Ishikawa (cell line): ENCODE results near the gene GAB1.
A peak's percentile ranks its signal among the peaks of the same experiment; 100 is the strongest.

Experiments
- CEBPB ChIP-seq: IDR thresholded peaks from 2 replicates; pipeline ENCODE4 v1.6.1; 2012
- CREB1 ChIP-seq: IDR thresholded peaks from 2 replicates; pipeline ENCODE4 v1.6.1; 2012; ENCODE audit warnings: low read depth
- EGR1 ChIP-seq: IDR thresholded peaks from 2 replicates; pipeline ENCODE4 v1.6.1; 2012
- EP300 ChIP-seq: IDR thresholded peaks from 2 replicates; pipeline ENCODE4 v1.6.1; 2012; ENCODE audit warnings: borderline replicate concordance
- FOXM1 ChIP-seq: IDR thresholded peaks from 2 replicates; pipeline ENCODE4 v1.6.1; 2012; ENCODE audit warnings: low read depth, borderline replicate concordance
- MAX ChIP-seq: IDR thresholded peaks from 2 replicates; pipeline ENCODE4 v1.6.1; 2012
- NFIC ChIP-seq: IDR thresholded peaks from 2 replicates; pipeline ENCODE4 v1.6.1; 2012
- RAD21 ChIP-seq: IDR thresholded peaks from 2 replicates; pipeline ENCODE4 v1.6.1; 2012; ENCODE audit warnings: low read depth
- REST ChIP-seq: IDR thresholded peaks from 2 replicates; pipeline ENCODE4 v1.6.1; 2012; ENCODE audit warnings: low read depth, mild to moderate bottlenecking
- TAF1 ChIP-seq: IDR thresholded peaks from 2 replicates; pipeline ENCODE4 v1.6.1; 2012; ENCODE audit warnings: low read depth, mild to moderate bottlenecking
- TCF12 ChIP-seq: IDR thresholded peaks from 2 replicates; pipeline ENCODE4 v1.6.1; 2012; ENCODE audit warnings: low read depth
- TEAD4 ChIP-seq: IDR thresholded peaks from 2 replicates; pipeline ENCODE4 v1.6.1; 2012
- YY1 ChIP-seq: IDR thresholded peaks from 2 replicates; pipeline ENCODE4 v1.6.1; 2012; ENCODE audit warnings: low read depth
- ZBTB7A ChIP-seq: IDR thresholded peaks from 2 replicates; pipeline ENCODE4 v1.6.1; 2012; ENCODE audit warnings: low read depth
- TF ChIP-seq, protein P1 (sequence below): IDR thresholded peaks from 2 replicates; pipeline ENCODE4 v1.6.1; 2012

Gene GAB1

DNA sequence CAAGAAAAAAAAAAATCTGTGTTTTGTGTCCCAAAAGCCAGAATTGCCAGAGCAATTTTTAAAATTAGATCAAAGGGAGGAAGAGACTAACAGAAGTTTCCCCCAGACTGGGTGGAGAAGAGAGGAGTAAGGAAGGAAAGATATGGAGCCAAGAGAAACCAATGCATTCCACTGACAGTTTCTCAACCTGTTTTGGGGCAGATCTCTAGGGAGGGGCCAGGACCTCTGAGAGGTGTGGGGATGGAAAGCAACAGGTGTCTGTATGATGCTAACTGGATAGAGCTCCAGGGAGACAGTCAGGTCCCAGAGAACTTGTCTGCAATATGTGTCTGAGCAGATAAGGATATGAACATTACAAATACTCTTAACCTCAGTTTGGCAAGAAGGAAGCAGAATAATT is 22.7 kb upstream of the GAB1 start:
- no peak for TF ChIP-seq EP300

GRCh38 chr4:143320113-143320512 is 16.6 kb upstream of the GAB1 start:
- TF ChIP-seq TAF1 (no peak), TCF12 (no peak), TEAD4 (no peak), FOXM1 (no peak), EGR1 (no peak), ZBTB7A (no peak), CEBPB (no peak), EP300 (no peak), MAX (no peak), YY1 (no peak)
- TF ChIP-seq, protein P1, sequence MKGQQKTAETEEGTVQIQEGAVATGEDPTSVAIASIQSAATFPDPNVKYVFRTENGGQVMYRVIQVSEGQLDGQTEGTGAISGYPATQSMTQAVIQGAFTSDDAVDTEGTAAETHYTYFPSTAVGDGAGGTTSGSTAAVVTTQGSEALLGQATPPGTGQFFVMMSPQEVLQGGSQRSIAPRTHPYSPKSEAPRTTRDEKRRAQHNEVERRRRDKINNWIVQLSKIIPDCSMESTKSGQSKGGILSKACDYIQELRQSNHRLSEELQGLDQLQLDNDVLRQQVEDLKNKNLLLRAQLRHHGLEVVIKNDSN = no peak

GRCh38 chr4:143326735-143327134 is 9.9 kb upstream of the GAB1 start:
- TF ChIP-seq CEBPB (no peak), NFIC (no peak), TCF12 (no peak), MAX (no peak), YY1 (no peak), REST (no peak), TAF1 (no peak), ZBTB7A (no peak)

- no peak for TF ChIP-seq MAX
- no peak for TF ChIP-seq YY1
- no peak for TF ChIP-seq EP300
- TF ChIP-seq ZBTB7A = no peak
- no peak for TF ChIP-seq CEBPB
- TF ChIP-seq TAF1 = no peak
- TF ChIP-seq CREB1 = no peak
- TF ChIP-seq REST = no peak
- TF ChIP-seq TEAD4 = no peak
- no peak for TF ChIP-seq NFIC
- no peak for TF ChIP-seq FOXM1
- no peak for TF ChIP-seq TCF12
Observed at GRCh38 chr4:143329985-143330384, 6.7 kb upstream of the GAB1 start.

DNA sequence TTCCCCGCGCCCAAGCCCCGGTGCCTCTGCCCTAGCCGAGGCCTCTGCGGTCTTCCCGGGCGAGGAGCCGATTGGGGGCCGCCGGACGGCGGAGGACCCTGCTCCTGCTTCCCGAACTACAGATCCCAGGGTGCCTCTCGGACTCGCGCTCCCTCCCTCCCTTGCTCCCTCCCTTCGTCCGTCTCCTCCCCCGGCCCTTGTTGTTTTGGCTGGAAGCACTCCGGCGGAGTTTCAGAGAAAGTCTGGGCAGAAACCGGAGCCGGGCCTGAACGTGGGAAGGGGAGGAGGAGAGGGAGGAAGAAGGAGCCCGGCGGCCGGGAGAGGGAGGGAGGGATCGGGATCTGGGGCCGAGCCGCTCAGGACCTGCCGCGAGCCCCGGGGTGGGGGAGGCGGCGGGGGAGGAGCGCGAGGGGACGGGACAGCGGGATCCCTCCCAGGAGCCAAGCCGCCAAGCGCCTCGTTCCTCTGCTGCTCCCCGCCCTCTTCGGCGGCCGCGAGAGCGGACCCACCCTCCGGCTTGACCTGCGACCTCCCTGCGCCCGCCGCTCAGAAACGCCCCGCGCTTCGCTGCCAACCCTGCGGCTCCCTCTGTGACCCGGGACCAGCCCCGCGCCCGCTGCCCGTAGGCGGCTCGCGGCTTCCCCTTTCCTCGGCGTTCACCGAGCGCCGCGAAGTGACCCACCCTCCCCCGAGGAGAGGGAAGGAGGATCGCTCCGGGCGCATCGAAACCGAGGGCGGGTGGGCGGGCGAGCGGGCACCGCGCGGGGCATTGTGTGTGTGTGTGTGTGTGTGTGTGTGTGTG is 496 bp upstream of the GAB1 start:
- no peak for TF ChIP-seq RAD21
- TF ChIP-seq TEAD4 = 0 out of 2 replicates have a peak, but pooled peaks have one; percentile 14
- no peak for TF ChIP-seq CEBPB
- 0 out of 2 replicates have a peak, but pooled peaks have one; percentile 31 for TF ChIP-seq ZBTB7A
- TF ChIP-seq YY1 = no peak
- TF ChIP-seq TAF1 = 0 out of 2 replicates have a peak, but pooled peaks have one; percentile 19

DNA sequence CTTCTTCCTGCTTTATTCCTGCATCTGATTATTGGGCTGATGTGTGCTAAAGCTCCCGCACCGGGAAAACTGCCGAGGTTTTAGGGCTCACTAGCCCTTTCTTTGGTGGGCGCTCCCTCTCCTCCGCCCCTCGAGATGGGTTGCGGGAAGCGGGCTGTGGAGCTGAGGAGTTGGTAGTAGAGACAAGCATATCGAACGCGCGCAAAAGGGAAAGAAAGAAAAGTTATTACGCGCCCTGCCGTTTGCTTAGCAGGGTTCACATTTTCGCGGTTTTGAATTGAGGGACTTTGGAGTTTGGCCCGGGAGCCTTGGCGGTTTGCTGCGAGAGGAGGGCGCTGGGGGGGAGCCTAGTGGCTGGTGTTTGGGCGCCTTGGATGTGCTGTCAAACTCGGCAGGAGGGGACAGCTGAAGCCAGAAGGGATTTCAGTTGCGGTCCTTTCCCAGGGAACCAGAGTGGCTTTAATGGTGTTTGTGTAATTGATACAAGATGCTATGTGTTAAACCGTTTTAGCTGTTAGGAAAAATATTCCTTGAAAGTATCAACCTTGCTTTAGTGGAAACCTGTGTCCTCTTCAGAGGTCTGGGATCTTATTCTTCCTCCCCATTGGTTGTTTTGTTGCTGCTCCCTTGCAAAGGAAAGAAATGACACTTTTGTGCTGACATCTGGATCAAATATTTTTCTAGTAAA is 1.1 kb downstream of the GAB1 start:
- no peak; the same call in 1 of the 2 replicates for TF ChIP-seq MAX
- no peak for TF ChIP-seq ZBTB7A
- TF ChIP-seq TAF1 = no peak
- no peak for TF ChIP-seq NFIC
- no peak for TF ChIP-seq TCF12
- no peak for TF ChIP-seq YY1
